Middle frontal gyrus (tissue), 1 donor: ENCODE measurements around the gene RAB10.
"Not testable (repeated sequence)": the region's sequence is repeated elsewhere in the genome, so short reads cannot be mapped to it uniquely, and the experiment has no call there.

ENCODE experiments used
- DNase-seq: peaks from one replicate; pipeline ENCODE4 v3.0.0-alpha.2; 2015; ENCODE audit warnings: low spot score; ENCODE audit errors: extremely low spot score

Gene RAB10

GRCh38 chr2:26058390-26058789 lies 24.5 kb downstream of the RAB10 start:
- DNase-seq, result no peak

GRCh38 chr2:26059542-26059941 lies 25.7 kb downstream of the RAB10 start:
- DNase-seq, result no peak

GRCh38 chr2:26061539-26061938 lies 27.7 kb downstream of the RAB10 start:
- no peak for DNase-seq

- no peak for DNase-seq
These were observed 31.0 kb downstream of the RAB10 start for GRCh38 chr2:26064846-26065245.

- no peak for DNase-seq
These were observed 33.5 kb downstream of the RAB10 start for GRCh38 chr2:26067186-26067974.

- DNase-seq, result no peak
These were observed 34.2 kb downstream of the RAB10 start for GRCh38 chr2:26067980-26068507.

GRCh38 chr2:26068602-26069298 lies 34.9 kb downstream of the RAB10 start:
- DNase-seq, result no peak

GRCh38 chr2:26070730-26071129 lies 36.8 kb downstream of the RAB10 start:
- no peak for DNase-seq

- no peak for DNase-seq
These were observed 39.3 kb downstream of the RAB10 start for GRCh38 chr2:26072925-26073768.

- no peak for DNase-seq
These were observed 39.9 kb downstream of the RAB10 start for GRCh38 chr2:26073830-26074229.

- no peak for DNase-seq
These were observed 40.8 kb downstream of the RAB10 start for GRCh38 chr2:26074676-26075075.

- DNase-seq, result no peak
These were observed 41.3 kb downstream of the RAB10 start for GRCh38 chr2:26075173-26075572.

- no peak for DNase-seq
These were observed 42.2 kb downstream of the RAB10 start for GRCh38 chr2:26076001-26076587.

- DNase-seq, result no peak
These were observed 43.4 kb downstream of the RAB10 start for GRCh38 chr2:26077291-26077690.

- no peak for DNase-seq
These were observed 45.1 kb downstream of the RAB10 start for GRCh38 chr2:26078939-26079338.

GRCh38 chr2:26080356-26080755 lies 46.5 kb downstream of the RAB10 start:
- DNase-seq, result no peak

GRCh38 chr2:26080925-26081324 lies 47.0 kb downstream of the RAB10 start:
- DNase-seq, result not testable (repeated sequence)

- no peak for DNase-seq
These were observed 47.7 kb downstream of the RAB10 start for GRCh38 chr2:26081556-26081955.

GRCh38 chr2:26086155-26086637 lies 52.3 kb downstream of the RAB10 start:
- no peak for DNase-seq

- DNase-seq, result no peak
These were observed 52.9 kb downstream of the RAB10 start for GRCh38 chr2:26086779-26087178.

GRCh38 chr2:26088038-26088643 lies 54.3 kb downstream of the RAB10 start:
- peak; percentile 58 for DNase-seq
